IPS-18a (cell line): ENCODE data around the gene ANKRD35.
"Not testable (repeated sequence)": the region's sequence is repeated elsewhere in the genome, so short reads cannot be mapped to it uniquely, and the experiment has no call there.

Source experiments
- H3K27ac ChIP-seq: one replicate; pipeline ENCODE4 v1.5.1; 2013; ENCODE audit warnings: low read length
- H3K27me3 ChIP-seq: one replicate; pipeline ENCODE4 v1.6.1; 2013; ENCODE audit warnings: mild to moderate bottlenecking, low read length; ENCODE audit not compliant: control insufficient read depth, insufficient read depth
- H3K36me3 ChIP-seq: one replicate; pipeline ENCODE4 v1.6.1; 2013; ENCODE audit warnings: low read depth, low read length; ENCODE audit not compliant: control insufficient read depth
- H3K4me1 ChIP-seq: one replicate; pipeline ENCODE4 v1.6.1; 2013; ENCODE audit warnings: low read depth, low read length; ENCODE audit not compliant: control insufficient read depth
- H3K4me3 ChIP-seq: one replicate; pipeline ENCODE4 v1.5.1; 2013; ENCODE audit warnings: low read length
- H3K9ac ChIP-seq: one replicate; pipeline ENCODE4 v1.6.1; 2013; ENCODE audit warnings: mild to moderate bottlenecking, low read length, moderate library complexity
- H3K9me3 ChIP-seq: one replicate; pipeline ENCODE4 v1.6.1; 2013; ENCODE audit warnings: low read depth, low read length; ENCODE audit not compliant: control insufficient read depth

The ANKRD35 gene

DNA sequence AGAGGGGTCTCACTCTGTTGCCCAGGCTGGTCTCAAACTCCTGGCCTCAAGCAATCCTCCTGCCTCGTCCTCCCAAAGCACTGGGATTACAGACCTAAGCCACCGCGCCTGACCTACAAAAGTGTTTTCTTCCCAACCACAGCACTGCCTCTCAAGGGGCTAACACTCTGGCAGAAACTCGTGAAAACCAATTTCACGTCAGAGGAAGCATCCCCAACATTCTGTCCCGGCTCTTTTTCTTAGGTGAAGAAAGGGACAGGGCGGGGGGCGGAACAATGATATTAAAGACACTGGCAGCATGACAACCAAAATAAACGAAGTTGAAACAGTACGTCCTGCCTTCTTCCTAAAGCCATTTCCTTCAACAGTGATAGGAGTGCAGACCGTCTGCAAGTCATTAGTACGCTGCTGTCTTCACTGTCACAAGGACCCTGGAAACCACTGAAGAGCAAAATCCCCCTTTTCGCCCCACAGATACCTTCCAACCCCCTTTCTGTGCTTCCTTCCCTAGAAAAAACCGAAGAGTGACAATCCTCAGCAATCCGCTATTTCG, 62.8 kb downstream of the ANKRD35 start:
- not testable (repeated sequence) for H3K4me1 ChIP-seq, H3K27me3 ChIP-seq, H3K9me3 ChIP-seq, H3K9ac ChIP-seq, H3K27ac ChIP-seq, H3K4me3 ChIP-seq
- H3K36me3 ChIP-seq: peaks cover 18% of the 10 kb centered on the region

DNA sequence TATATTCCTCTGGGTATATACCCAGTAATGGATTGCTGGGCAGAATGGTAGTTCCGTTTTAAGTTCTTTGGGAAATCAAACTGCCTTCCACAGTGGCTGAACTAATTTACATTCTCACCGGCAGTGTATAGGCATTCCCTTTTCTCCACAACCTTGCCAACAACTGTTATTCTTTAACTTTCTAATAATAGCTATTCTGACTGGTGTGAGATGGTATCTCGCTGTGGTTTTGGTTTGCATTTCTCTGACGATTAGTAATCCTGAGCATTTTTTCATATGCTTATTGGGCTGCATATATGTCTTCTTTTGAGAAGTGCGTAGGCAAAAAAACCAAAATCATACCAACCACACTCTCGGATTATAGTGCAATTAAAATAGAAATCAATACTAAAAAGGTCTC, 67.6 kb downstream of the ANKRD35 start:
- H3K4me1 ChIP-seq, H3K4me3 ChIP-seq, H3K9ac ChIP-seq, H3K36me3 ChIP-seq, H3K9me3 ChIP-seq, H3K27ac ChIP-seq, H3K27me3 ChIP-seq: not testable (repeated sequence)
